HEK293 (cell line): Measurements from ENCODE around the gene CMBL.
"Not testable (repeated sequence)": the region's sequence is repeated elsewhere in the genome, so short reads cannot be mapped to it uniquely, and the experiment has no call there.

Experiments used
- CTCF ChIA-PET: fragments of 350-600 bp; formaldehyde crosslinking; extraction: SDS; loops from one replicate; lab custom pipeline; 2021; ENCODE audit warnings: antibody characterized with exemption; lab: Yijun Ruan, JAX
- POLR2A ChIA-PET: fragments of 300-600 bp; formaldehyde crosslinking; extraction: SDS; loops from one replicate; lab custom pipeline; 2020; ENCODE audit warnings: antibody characterized with exemption, inconsistent platforms; lab: Yijun Ruan, JAX
- H3K27ac ChIP-seq: fragments of 200-500 bp; sonication (Bioruptor generic); 2 replicates; pipeline ENCODE4 v1.5.1; 2014; ENCODE audit warnings: low read depth, low read length, control low read depth, inconsistent platforms; ENCODE audit errors: extremely low read depth
- H3K36me3 ChIP-seq, 2 experiments: fragments of 200-500 bp in 1 of 2; sonication (Bioruptor generic) in 1 of 2; 1 replicate in 1 of 2; 2 replicates in 1 of 2; pipeline ENCODE4 v1.5.1; 2014 to 2017; ENCODE audit warnings: inconsistent platforms in 2 of 2, low read length in 2 of 2; ENCODE audit not compliant: control insufficient read depth in 2 of 2, insufficient read depth in 1 of 2
- H3K4me1 ChIP-seq: fragments of 200-500 bp; sonication (Bioruptor generic); 2 replicates; pipeline ENCODE4 v1.5.1; 2014; ENCODE audit warnings: mild to moderate bottlenecking, low read length, inconsistent platforms; ENCODE audit not compliant: control insufficient read depth, insufficient read depth
- H3K4me3 ChIP-seq: 2 replicates; pipeline ENCODE4 v1.5.1; 2011; ENCODE audit warnings: low read depth, mild to moderate bottlenecking, control low read depth, low read length, moderate library complexity
- H3K9me3 ChIP-seq: fragments of 200-500 bp; sonication (Bioruptor generic); 2 replicates; pipeline ENCODE4 v1.5.1; 2014; ENCODE audit warnings: low read depth, low read length, inconsistent platforms; ENCODE audit not compliant: control insufficient read depth, insufficient read depth
- GFI1B ChIP-seq: fragments of 450-650 bp; formaldehyde crosslinking; IDR thresholded peaks from 2 replicates; pipeline ENCODE4 v1.5.1; 2016; ENCODE audit warnings: missing biosample characterization, missing genetic modification characterization
- GLI2 ChIP-seq: fragments of 450-650 bp; formaldehyde crosslinking; IDR thresholded peaks from 2 replicates; pipeline ENCODE4; 2017; ENCODE audit warnings: missing biosample characterization, missing genetic modification characterization, low read depth, borderline replicate concordance
- MEIS1 ChIP-seq: sonication (generic); formaldehyde crosslinking; IDR thresholded peaks from 2 replicates; pipeline ENCODE4 v1.8.1; 2022; ENCODE audit warnings: missing genetic modification reagents, mild to moderate bottlenecking, borderline replicate concordance
- REPIN1 ChIP-seq: fragments of 450-650 bp; formaldehyde crosslinking; IDR thresholded peaks from 2 replicates; pipeline ENCODE4 v1.5.1; 2017; ENCODE audit warnings: missing biosample characterization, missing genetic modification characterization, low read depth
- ZFP69B ChIP-seq: fragments of 450-650 bp; formaldehyde crosslinking; IDR thresholded peaks from 2 replicates; pipeline ENCODE4 v1.5.1; 2016; ENCODE audit warnings: missing biosample characterization, missing genetic modification characterization
- ZNF10 ChIP-seq: fragments of 450-650 bp; formaldehyde crosslinking; IDR thresholded peaks from 2 replicates; pipeline ENCODE4 v1.5.1; 2017; ENCODE audit warnings: missing biosample characterization, missing genetic modification characterization
- ZNF138 ChIP-seq: fragments of 450-650 bp; formaldehyde crosslinking; IDR thresholded peaks from 2 replicates; pipeline ENCODE4 v1.5.1; 2016; ENCODE audit warnings: missing biosample characterization, missing genetic modification characterization, borderline replicate concordance
- ZNF202 ChIP-seq: fragments of 450-650 bp; formaldehyde crosslinking; IDR thresholded peaks from 2 replicates; pipeline ENCODE4 v1.5.1; 2016; ENCODE audit warnings: missing biosample characterization, missing genetic modification characterization, borderline replicate concordance
- ZNF391 ChIP-seq: fragments of 450-650 bp; formaldehyde crosslinking; IDR thresholded peaks from 2 replicates; pipeline ENCODE4 v1.5.1; 2016; ENCODE audit warnings: low read depth, missing biosample characterization, missing genetic modification characterization, borderline replicate concordance
- ZNF585B ChIP-seq: fragments of 450-650 bp; formaldehyde crosslinking; IDR thresholded peaks from 2 replicates; pipeline ENCODE4 v1.5.1; 2016; ENCODE audit warnings: missing biosample characterization, missing genetic modification characterization
- ZNF701 ChIP-seq: fragments of 450-650 bp; formaldehyde crosslinking; IDR thresholded peaks from 2 replicates; pipeline ENCODE4 v1.5.1; 2016; ENCODE audit warnings: missing biosample characterization, missing genetic modification characterization
- ZNF785 ChIP-seq: fragments of 450-650 bp; formaldehyde crosslinking; IDR thresholded peaks from 2 replicates; pipeline ENCODE4 v1.5.1; 2016; ENCODE audit warnings: missing biosample characterization, missing genetic modification characterization
- TF ChIP-seq, protein P1 (sequence below): fragments of 450-650 bp; formaldehyde crosslinking; IDR thresholded peaks from 2 replicates; pipeline ENCODE4 v1.5.1; 2016; ENCODE audit warnings: missing biosample characterization, missing genetic modification characterization
- TF ChIP-seq, protein P2 (sequence below): fragments of 450-650 bp; IDR thresholded peaks from 2 replicates; pipeline ENCODE4 v1.5.1; 2018; ENCODE audit warnings: missing biosample characterization, missing genetic modification characterization
- TF ChIP-seq, protein P3 (sequence below): fragments of 450-650 bp; formaldehyde crosslinking; conservative IDR thresholded peaks from 2 replicates; pipeline ENCODE4 v1.5.1; 2016; ENCODE audit warnings: low read depth, missing biosample characterization, missing genetic modification characterization
- TF ChIP-seq, protein P4 (sequence below): fragments of 450-650 bp; formaldehyde crosslinking; conservative IDR thresholded peaks from 2 replicates; pipeline ENCODE4 v1.5.1; 2016; ENCODE audit warnings: low read depth, missing biosample characterization, missing genetic modification characterization
- TF ChIP-seq, protein P5 (sequence below): fragments of 450-650 bp; formaldehyde crosslinking; IDR thresholded peaks from 2 replicates; pipeline ENCODE4 v1.5.1; 2016; ENCODE audit warnings: missing biosample characterization, missing genetic modification characterization

CMBL gene

DNA sequence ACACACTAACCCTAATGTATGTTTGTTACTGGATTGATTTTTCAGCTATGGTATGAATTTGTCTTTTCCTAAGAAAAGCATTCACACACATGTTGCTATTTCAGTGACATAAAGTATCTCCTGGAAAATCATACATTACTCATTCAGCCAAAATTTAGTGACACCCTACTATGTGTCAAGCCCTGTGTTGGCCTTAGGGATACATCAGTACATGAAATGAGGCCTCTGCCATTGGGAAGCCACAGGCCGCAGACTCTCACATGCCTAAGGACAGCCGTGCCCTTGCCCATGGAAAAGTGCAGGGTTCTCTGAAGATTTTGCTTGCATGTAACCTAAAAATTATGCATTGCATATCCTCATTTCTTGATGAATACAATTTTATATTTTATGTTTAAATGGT, 40.6 kb upstream of the CMBL start:
- ChIA-PET CTCF (no interaction called here), POLR2A (no interaction called here)
- Histone ChIP-seq H3K27ac (no peak overlapping the region), H3K36me3 (no peaks in the 10 kb centered on the region), H3K9me3 (no peaks in the 10 kb centered on the region), H3K4me3 (no peak overlapping the region), H3K4me1 (no peaks in the 10 kb centered on the region)
- TF ChIP-seq ZNF10 (no peak), ZNF701 (no peak), REPIN1 (tag by site-specific recombination) (no peak), ZNF785 (tag by site-specific recombination) (no peak), MEIS1 (CRISPR knock-in tag) (no peak), ZNF138 (no peak), ZNF585B (no peak), ZNF391 (tag by site-specific recombination) (no peak), ZFP69B (no peak), ZNF202 (tag by site-specific recombination) (no peak), GFI1B (no peak), GLI2 (no peak)
- TF ChIP-seq, protein P1, sequence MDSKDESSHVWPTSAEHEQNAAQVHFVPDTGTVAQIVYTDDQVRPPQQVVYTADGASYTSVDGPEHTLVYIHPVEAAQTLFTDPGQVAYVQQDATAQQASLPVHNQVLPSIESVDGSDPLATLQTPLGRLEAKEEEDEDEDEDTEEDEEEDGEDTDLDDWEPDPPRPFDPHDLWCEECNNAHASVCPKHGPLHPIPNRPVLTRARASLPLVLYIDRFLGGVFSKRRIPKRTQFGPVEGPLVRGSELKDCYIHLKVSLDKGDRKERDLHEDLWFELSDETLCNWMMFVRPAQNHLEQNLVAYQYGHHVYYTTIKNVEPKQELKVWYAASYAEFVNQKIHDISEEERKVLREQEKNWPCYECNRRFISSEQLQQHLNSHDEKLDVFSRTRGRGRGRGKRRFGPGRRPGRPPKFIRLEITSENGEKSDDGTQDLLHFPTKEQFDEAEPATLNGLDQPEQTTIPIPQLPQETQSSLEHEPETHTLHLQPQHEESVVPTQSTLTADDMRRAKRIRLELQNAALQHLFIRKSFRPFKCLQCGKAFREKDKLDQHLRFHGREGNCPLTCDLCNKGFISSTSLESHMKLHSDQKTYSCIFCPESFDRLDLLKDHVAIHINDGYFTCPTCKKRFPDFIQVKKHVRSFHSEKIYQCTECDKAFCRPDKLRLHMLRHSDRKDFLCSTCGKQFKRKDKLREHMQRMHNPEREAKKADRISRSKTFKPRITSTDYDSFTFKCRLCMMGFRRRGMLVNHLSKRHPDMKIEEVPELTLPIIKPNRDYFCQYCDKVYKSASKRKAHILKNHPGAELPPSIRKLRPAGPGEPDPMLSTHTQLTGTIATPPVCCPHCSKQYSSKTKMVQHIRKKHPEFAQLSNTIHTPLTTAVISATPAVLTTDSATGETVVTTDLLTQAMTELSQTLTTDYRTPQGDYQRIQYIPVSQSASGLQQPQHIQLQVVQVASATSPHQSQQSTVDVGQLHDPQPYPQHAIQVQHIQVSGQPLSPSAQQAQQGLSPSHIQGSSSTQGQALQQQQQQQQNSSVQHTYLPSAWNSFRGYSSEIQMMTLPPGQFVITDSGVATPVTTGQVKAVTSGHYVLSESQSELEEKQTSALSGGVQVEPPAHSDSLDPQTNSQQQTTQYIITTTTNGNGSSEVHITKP (tag by site-specific recombination) = no peak
- TF ChIP-seq, protein P2, sequence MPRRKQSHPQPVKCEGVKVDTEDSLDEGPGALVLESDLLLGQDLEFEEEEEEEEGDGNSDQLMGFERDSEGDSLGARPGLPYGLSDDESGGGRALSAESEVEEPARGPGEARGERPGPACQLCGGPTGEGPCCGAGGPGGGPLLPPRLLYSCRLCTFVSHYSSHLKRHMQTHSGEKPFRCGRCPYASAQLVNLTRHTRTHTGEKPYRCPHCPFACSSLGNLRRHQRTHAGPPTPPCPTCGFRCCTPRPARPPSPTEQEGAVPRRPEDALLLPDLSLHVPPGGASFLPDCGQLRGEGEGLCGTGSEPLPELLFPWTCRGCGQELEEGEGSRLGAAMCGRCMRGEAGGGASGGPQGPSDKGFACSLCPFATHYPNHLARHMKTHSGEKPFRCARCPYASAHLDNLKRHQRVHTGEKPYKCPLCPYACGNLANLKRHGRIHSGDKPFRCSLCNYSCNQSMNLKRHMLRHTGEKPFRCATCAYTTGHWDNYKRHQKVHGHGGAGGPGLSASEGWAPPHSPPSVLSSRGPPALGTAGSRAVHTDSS (tag by site-specific recombination) = no peak
- TF ChIP-seq, protein P3, sequence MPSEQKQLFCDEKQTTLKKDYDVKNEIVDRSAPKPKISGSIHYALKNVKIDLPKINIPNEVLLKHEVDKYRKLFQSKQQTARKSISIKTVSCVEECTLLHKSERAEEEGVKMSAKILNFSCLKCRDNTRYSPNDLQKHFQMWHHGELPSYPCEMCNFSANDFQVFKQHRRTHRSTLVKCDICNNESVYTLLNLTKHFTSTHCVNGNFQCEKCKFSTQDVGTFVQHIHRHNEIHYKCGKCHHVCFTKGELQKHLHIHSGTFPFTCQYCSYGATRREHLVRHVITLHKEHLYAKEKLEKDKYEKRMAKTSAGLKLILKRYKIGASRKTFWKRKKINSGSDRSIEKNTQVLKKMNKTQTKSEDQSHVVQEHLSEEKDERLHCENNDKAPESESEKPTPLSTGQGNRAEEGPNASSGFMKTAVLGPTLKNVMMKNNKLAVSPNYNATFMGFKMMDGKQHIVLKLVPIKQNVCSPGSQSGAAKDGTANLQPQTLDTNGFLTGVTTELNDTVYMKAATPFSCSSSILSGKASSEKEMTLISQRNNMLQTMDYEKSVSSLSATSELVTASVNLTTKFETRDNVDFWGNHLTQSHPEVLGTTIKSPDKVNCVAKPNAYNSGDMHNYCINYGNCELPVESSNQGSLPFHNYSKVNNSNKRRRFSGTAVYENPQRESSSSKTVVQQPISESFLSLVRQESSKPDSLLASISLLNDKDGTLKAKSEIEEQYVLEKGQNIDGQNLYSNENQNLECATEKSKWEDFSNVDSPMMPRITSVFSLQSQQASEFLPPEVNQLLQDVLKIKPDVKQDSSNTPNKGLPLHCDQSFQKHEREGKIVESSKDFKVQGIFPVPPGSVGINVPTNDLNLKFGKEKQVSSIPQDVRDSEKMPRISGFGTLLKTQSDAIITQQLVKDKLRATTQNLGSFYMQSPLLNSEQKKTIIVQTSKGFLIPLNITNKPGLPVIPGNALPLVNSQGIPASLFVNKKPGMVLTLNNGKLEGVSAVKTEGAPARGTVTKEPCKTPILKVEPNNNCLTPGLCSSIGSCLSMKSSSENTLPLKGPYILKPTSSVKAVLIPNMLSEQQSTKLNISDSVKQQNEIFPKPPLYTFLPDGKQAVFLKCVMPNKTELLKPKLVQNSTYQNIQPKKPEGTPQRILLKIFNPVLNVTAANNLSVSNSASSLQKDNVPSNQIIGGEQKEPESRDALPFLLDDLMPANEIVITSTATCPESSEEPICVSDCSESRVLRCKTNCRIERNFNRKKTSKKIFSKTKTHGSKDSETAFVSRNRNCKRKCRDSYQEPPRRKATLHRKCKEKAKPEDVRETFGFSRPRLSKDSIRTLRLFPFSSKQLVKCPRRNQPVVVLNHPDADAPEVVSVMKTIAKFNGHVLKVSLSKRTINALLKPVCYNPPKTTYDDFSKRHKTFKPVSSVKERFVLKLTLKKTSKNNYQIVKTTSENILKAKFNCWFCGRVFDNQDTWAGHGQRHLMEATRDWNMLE (tag by site-specific recombination) = no peak
- TF ChIP-seq, protein P4, sequence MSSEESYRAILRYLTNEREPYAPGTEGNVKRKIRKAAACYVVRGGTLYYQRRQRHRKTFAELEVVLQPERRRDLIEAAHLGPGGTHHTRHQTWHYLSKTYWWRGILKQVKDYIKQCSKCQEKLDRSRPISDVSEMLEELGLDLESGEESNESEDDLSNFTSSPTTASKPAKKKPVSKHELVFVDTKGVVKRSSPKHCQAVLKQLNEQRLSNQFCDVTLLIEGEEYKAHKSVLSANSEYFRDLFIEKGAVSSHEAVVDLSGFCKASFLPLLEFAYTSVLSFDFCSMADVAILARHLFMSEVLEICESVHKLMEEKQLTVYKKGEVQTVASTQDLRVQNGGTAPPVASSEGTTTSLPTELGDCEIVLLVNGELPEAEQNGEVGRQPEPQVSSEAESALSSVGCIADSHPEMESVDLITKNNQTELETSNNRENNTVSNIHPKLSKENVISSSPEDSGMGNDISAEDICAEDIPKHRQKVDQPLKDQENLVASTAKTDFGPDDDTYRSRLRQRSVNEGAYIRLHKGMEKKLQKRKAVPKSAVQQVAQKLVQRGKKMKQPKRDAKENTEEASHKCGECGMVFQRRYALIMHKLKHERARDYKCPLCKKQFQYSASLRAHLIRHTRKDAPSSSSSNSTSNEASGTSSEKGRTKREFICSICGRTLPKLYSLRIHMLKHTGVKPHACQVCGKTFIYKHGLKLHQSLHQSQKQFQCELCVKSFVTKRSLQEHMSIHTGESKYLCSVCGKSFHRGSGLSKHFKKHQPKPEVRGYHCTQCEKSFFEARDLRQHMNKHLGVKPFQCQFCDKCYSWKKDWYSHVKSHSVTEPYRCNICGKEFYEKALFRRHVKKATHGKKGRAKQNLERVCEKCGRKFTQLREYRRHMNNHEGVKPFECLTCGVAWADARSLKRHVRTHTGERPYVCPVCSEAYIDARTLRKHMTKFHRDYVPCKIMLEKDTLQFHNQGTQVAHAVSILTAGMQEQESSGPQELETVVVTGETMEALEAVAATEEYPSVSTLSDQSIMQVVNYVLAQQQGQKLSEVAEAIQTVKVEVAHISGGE = no peak
- TF ChIP-seq, protein P5, sequence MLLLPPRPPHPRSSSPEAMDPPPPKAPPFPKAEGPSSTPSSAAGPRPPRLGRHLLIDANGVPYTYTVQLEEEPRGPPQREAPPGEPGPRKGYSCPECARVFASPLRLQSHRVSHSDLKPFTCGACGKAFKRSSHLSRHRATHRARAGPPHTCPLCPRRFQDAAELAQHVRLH (tag by site-specific recombination) = no peak

DNA sequence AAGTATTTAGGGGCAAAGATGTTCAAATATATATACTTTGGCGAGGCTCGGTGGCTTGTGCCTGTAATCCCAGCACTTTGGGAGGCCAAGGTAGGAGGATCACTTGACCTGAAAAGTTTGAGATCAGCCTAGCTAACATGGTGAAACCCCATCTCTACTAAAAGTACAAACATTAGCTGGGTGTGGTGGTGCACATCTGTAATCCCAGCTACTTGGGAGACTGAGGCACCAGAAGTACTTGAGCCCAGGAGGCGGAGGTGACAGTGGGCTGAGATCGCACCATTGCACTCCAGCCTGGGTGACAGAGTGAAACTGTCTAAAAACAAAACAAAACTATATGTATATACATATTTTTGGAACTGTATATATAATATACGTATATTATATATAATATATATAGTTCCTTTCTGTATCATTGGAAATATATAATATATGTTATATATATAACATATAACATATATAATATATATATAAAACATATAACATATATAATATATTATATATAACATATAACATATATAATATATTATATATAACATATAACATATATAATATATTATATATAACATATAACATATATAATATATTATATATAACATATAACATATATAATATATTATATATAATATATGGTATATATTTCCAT, 36.9 kb upstream of the CMBL start:
- H3K4me1 ChIP-seq, H3K4me3 ChIP-seq, H3K27ac ChIP-seq, CTCF ChIA-PET, H3K9me3 ChIP-seq, H3K36me3 ChIP-seq: not testable (repeated sequence)
- POLR2A ChIA-PET = interaction anchor here (1.0 kb wide), 1 partner anchor 9 kb away, joined by 3 read pairs; the partner anchor contains the start of gene MARCHF6
